Measurements from ENCODE around the gene C2.

DNA sequence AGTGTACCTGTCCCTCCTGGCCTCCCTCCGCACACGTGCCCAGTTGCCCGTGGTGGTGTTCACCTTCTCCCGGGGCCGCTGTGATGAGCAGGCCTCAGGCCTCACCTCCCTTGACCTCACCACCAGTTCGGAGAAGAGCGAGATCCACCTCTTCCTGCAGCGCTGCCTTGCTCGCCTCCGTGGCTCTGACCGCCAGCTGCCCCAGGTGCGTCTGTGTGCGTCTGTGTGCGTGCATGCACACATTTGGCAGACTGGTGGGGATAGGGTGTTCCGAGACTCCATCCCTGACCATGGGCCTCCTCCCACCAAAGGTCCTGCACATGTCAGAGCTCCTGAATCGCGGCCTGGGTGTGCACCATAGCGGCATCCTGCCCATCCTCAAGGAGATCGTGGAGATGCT lies 36.4 kb downstream of the C2 start:
- TF ChIP-seq, protein P1, sequence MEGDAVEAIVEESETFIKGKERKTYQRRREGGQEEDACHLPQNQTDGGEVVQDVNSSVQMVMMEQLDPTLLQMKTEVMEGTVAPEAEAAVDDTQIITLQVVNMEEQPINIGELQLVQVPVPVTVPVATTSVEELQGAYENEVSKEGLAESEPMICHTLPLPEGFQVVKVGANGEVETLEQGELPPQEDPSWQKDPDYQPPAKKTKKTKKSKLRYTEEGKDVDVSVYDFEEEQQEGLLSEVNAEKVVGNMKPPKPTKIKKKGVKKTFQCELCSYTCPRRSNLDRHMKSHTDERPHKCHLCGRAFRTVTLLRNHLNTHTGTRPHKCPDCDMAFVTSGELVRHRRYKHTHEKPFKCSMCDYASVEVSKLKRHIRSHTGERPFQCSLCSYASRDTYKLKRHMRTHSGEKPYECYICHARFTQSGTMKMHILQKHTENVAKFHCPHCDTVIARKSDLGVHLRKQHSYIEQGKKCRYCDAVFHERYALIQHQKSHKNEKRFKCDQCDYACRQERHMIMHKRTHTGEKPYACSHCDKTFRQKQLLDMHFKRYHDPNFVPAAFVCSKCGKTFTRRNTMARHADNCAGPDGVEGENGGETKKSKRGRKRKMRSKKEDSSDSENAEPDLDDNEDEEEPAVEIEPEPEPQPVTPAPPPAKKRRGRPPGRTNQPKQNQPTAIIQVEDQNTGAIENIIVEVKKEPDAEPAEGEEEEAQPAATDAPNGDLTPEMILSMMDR (conservative IDR thresholded peaks at IDR 0.05), result no peak
- no peak for TF ChIP-seq ZFX (IDR thresholded peaks at IDR 0.05)
